Stimulated activated CD8-positive, alpha-beta memory T cell treated with anti-CD3 and anti-CD28 coated beads, Interleukin-4, amount 100 ng/mL, for 4 hours (primary cell): ENCODE measurements around the gene NLRC5.
"Not testable (repeated sequence)": the region's sequence is repeated elsewhere in the genome, so short reads cannot be mapped to it uniquely, and the experiment has no call there.

Experiments
- DNase-seq, 2 donors: peaks; one replicate each; pipeline ENCODE4 v3.0.0-alpha.2; 2020; ENCODE audit warnings: low read depth in 2 of 2, low spot score in 1 of 2

NLRC5 gene

DNA sequence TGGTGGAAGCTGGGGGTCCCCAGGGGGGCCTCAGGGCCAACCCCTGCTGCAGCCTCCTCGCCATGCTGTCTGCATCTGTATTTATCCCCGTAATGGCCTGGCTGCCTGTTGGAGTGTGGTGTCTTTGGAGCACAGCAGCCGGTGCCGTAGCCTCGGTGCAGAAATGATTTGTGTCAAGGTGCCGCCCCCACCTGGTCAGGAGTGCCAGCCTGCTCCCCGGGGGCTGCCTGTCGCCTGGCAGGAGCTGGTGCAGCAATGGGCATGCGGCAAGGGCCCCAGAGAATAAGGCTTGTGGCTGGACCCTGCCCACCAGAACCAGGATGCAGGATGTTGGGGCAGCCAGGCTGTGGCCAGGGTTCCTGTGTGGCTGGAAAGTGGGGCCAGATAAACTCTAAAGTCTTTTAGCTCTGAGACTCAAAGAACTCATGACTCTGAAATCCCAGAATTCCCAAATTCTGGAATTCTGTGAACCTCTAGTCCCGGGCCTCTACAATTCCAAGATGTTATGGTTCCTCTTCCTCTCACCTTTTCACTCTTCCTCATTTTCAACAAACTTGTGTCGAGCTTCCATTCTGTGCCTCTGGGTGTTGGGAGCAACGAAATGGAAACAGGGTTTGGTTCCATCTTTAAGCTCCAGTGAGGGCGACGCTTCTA, 109.0 kb downstream of the NLRC5 start:
- DNase-seq = no peak

DNA sequence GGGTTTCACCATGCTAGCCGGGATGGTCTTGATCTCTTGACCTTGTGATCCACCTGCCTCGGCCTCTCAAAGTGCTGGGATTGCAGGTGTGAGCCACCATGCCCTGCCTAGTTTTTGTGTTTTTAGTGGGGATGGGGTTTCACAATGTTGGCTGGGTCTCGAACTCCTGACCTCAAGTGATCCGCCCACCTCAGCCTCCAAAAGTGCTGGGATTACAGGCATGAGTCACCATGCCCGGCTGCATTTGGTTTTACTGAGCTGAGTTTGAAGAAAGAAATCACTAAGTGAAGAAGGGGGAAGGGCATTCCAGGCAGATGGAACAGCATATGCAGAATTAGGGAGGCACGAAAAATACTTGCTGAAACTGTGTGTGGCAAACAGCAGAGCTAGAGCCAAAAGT, 110.6 kb downstream of the NLRC5 start:
- DNase-seq = not testable (repeated sequence)

DNA sequence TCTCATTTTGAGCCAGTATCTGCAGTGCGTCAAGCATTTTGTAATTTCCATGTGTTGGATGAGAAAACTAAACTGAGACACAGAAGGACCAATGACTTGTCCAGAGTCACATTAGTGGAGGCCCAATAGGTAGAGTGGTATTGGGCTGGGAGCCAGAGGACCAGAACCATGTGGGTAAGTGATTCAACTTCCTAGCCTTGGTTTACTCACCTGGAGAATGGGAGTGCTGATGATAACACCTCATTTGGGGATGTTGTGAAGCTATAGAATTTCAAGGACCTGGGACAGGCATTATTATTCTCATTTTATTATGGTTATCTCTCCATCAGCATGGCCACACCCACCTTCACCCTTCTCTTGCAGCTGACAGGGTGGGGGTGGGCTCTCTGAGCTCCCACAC, 111.1 kb downstream of the NLRC5 start:
- no peak for DNase-seq

DNA sequence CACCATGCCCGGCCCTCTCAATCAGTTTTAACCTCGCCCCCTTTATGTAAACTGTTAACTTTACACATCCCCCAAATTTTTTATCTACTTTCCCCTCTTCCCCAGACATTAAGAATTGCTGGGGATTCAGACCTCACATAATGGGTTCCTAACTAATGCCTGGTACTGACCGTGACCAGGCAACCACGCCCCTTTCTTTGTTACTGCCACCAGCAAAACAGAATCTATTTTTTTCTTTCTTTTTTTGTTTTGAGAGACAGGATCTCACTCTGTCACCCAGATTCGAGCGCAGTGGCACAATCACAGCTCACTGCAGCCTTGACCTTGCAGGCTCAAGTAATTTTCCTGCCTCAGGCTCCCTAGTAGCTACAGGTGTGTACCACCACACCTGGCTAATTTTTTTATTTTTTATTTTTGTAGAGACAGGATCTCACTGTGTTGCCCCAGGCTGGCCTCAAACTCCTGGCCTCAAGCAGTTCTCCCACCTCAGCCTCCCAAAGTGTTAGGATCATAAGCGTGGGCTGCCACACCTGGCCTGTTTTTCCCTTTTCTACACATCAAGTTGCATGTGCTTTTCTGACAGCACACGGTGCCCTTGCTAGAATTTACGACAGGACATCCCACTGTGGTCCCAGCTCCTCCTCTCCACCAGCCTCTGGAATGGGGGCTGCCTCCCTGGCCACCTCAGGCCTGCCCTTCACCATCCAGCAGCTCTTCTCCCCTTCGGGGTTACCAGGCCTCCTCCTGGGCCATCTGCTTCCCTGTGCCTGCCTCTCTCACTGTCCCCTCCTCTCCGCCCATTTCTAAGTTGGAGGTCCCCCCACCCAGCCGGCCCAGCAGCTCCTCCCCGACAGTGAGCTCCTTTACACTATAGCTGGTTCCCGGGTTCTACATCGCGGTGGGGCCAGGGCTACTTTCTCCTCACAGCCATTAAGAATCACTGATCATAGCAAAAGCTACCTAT, 113.8 kb downstream of the NLRC5 start:
- no peak for DNase-seq

DNA sequence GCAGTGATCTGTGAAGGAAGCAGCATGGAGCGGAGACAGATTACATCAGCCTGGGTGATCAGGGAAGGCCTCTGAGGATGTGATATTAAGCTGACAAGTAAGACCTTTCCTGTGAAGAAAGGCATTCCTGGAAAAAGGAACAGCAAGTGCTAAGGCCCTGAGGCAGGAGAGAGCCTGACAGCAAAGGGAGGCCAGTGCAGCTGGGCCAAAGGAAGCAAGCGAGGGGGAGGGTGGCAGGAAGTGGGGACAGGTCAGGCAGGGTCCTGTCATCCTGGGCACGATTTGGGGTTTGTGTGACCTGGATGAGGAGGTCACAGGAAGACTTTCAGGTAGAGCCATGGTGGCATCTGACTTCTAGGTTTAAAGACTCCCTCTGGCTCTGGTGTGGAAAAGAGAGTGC, 115.3 kb downstream of the NLRC5 start:
- no peak for DNase-seq

DNA sequence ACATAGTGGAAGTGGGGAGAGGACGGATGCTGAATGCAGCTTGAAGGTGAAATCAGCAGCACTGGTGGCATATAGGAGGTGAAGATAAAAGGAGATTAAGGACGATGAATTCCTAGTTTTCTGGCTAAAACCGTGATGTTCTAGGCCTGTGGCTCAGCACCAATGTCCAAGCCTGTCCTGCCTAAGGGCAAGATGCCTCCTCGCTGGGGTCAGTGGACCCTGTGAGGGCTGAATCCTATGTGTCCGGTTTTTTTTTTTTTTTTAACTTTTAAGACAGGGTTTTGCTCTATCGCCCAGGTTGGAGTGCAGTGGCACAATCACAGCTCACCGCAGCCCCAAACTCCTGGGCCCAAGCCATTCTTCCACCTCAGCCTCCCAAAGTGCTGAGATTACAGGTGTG, 115.8 kb downstream of the NLRC5 start:
- no peak for DNase-seq

DNA sequence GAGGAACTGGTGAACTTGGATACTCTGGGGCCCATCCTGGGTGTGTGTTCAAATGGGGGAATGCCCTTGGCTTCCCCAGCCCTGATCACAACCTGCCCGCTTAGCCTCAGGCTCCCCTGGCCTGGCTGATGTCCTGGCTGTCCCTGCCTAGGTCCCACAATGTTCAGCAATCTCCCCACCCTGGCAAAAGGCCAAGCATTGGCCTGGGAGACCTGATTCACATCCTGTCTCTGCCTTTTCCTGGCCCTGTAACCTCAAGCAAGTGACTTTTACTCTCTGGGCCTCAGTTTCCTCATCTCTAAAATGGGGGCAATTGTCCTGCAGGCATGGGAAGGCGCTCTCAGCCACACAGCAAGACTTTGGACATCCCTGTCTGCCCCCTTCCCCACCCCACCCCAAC, 117.4 kb downstream of the NLRC5 start:
- DNase-seq = no peak

DNA sequence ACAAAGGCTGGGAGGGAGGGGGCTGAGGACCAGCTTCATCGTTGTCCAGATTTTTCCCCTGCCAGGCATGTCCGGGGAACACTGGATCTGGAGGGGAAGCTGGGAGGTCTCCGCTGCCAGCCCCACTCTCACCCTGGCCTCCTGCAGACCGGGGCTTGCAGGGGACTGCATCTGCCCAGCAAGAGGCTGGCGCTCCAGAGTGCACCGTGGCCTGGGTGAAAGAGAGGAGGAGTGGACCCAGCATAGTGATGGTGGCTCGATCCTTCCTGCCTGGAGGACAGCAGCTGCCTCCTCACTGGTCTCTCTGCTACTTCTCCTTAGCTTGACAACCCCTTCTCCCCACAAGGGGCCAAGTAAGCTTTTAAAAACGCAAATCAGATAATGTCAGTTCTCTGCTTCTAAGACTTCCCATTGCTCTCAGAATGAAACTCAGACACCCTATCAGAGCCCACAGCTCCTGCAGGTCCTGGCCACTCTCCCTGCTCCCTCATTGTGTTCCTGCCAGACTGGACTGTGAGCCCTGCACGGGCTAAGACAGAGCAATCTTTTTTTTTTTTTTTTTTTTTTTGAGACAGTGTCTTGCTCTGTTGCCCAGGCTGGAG, 118.1 kb downstream of the NLRC5 start:
- no peak for DNase-seq

DNA sequence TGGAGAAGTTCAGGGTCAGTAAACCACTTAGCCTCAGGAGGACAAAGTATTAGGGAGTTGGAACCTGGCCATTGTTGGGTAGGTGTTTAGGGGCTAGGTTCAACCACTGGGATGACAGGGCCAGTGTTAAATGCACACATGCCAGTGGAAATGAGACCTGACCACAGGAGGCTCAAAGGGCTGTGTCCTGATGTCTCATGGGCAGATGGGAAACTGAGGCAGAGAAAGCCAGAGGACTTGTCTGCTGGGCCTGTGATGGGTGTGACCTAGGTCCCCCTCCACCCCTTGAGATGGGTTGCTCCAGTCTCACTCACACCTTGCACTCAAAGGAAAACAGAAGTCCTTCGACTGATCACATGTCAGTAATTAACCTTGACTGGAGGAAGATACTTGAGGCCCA, 119.1 kb downstream of the NLRC5 start:
- no peak for DNase-seq

DNA sequence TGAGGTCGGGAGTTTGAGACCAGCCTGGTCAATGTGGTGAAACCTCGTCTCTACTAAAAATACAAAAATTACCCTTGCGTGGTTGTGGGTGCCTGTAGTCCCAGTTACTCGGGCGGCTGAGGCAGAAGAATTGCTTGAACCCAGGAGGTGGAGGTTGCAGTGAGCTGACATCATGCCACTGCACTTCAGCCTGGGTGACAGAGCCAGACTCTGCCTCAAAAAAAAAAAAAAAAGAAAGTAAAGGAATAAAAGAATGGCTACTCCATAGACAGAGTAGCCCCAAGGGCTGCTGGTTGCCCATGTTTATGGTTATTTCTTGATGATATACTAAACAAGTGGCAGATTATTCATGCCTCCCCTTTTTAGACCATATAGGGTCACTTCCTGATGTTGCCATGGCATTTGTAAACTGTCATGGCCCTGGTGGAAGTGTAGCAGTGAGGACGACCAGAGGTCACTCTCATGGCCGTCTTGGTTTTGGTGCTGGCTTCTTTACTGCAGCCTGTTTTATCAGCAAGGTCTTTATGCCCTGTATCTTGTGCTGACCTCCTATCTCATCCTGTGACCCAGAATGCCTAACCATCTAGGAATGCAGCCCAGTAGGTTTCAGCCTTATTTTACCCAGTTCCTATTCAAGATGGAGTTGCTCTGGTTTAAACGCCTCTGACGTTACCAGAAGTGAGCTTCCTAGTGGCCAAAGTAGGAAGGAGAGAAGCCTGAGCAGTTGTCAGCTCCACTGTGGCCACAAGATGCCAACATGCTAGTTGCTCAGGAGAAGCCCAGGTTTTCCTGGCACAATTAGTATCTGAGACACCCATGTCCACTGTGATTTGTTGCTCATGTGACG, 120.1 kb downstream of the NLRC5 start:
- not testable (repeated sequence) for DNase-seq

DNA sequence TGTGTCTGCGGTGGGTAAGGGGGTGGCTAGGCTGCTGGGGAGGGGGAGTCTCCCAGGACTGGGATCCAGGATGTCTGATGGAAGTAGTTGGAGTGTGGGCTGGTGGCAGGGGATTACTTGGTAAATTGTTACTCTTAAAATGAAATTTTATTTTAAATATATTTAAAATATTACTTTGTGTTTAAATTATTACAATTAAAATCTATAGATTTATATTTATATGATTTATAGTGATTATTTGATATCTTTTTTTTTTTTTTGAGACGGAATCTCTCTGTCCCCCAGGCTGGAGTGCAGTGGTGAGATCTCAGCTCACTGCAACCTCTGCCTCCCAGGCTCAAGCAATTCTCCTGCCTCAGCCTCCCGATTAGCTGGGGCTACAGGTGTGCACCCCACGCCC, 121.6 kb downstream of the NLRC5 start:
- no peak for DNase-seq

DNA sequence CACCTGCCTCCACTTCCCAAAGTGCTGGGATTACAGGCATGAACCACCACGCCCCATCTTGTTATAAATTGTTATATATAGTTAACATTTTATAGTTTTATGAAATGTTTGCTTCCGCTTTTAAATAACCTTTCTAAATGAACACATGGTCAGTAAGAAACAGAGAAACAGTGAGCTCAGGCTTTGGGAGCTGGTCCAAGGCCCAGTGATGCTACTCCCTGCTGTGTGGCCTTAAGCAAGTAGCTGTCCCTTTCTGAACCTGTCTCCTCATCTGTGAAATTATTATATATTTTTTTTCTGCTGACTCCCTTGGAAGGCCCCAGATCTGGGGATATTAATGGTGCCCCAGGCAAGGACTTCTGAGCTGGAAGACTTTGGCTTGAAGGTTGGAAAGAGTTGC, 122.1 kb downstream of the NLRC5 start:
- no peak for DNase-seq

DNA sequence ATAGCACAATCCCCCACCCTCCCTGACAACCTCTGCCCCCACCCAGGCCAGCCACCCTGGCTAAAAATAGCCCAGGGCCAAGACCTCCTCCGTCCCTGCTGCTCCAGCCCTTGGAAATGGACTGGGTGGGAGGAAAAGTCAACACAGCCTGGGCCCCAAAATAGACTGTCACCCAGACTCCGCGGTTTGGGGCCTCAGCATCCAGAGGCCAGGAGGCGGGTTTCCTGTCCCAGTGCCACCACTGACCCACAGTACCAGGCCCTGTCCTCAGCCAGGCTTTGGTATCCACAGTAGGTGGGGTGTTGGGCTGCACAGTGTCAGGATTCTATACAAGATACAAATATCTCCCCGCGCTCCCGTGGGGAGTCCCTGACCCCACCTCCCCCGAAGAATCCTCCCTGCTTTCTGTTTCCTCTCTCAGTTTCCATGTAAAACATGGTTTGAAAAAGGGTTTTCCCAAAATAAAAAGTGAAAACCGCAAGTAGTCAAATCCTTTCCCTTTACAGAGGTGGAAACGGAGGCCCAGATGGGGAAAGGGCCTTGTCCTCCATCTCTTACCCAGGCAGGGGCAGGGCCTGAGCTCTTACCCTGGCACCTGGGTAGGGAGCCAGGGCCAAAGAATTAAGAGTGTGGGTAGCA, 123.2 kb downstream of the NLRC5 start:
- DNase-seq = no peak

DNA sequence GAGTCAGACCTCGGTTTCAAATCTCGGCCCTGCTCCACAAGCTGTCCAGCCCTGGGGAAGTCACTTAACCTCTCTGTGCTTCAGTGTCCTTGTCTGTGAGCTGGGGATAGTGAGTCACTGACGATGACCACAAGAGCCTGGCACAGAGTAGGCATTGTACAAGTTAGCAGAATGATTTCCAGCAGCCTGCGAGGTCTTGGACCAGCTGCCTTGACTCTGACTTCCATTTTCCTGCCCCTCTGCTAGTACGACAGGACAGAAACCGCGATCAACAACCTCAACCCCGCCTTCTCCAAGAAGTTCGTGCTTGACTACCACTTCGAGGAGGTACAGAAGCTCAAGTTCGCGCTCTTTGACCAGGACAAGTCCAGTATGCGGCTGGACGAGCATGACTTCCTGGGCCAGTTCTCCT, 123.7 kb downstream of the NLRC5 start:
- no peak for DNase-seq

DNA sequence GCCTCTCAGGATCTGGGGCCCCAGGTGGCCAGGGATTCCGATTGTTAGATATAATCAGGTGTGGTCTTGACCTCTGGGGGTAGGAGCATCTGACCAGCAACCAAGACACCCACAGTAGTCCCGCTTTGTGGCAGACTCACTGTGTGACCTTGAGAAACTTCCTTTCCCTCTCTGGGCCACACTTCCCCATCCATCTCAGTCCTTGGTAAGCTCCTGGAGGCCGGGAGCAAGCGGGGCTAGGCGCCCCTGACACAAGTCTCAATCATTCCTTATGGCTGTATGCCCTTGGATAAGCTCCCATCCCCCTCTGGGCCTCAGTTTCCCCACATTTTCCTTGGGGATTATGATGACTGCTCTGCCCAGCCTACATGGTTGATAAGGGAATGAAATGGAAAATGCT, 124.3 kb downstream of the NLRC5 start:
- DNase-seq = no peak

DNA sequence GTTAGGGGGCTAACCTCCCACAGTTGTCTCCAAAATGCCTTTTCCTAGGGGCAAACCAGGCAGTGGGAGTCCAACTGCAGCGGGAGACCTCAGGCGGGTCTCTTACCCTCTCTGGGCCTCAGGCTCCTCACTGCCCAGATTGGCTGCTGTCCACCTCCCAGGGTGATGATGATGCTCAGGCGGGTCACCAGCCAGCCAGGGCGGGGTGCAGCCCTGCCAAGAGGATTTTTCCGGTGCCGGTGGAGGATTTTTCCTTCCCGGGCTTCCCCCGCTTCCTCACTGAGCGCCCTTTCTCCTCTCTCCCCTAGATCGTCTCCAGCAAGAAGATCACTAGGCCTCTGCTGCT, 125.8 kb downstream of the NLRC5 start:
- DNase-seq = no peak

DNA sequence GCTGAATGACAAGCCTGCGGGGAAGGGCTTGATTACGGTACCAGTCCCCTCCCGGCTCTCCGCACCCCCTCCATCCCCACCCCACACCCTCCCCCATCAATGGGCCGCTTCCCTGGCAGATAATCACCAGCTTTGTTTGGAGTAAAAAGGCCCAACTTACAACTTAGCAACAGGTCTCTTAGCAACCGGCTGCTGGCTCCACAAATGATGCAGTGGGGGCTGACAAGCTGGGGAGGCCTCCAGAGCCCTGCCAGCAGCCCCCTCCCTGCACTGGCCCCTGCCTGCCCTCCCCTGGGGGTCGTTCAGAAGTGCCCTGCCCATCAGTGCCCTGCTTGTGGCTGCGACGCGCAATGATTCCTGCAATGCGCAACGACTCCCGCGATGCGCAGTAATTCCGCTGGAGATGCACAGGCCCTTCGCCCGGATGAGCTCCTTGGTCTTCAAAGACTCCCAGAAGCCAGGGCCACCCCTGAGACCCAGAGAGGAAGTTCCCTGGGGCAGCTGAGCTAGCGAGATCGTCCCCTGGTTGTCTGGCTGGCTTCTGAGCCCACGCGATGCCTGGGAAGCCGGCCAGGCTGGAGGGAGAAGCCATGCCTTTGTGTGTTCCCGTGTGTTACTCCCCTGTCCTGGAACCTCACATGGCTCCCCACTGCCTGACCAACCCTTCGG, 126.3 kb downstream of the NLRC5 start:
- DNase-seq = no peak

DNA sequence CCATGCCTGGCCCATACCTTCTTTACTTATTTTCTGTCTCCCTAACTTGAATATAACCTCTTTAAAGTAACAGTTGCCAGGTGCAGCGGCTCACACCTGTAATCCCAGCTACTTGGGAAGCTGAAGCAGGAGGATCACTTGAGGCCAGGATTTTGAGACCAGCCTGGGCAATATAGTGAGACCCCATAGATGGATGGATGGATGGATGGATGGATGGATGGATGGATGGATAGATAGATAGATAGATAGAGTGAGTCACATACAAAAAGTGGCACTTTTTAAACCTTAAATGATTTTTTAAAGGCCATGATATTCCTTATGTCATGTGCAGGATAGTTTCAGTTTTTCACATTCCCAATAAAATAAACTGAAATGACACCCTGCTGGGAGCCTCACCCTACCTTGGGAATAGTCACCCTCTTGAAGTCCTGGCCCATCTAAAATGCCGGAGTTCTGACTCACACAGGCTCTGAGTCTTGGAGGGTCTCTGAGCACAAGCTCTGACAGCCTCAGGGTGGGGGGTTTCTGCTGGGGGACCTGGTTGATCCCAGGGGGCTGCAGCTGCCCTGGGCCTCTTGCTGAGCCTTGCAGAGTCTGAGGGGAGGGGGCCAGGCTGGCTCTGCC, 129.2 kb downstream of the NLRC5 start:
- DNase-seq = no peak

DNA sequence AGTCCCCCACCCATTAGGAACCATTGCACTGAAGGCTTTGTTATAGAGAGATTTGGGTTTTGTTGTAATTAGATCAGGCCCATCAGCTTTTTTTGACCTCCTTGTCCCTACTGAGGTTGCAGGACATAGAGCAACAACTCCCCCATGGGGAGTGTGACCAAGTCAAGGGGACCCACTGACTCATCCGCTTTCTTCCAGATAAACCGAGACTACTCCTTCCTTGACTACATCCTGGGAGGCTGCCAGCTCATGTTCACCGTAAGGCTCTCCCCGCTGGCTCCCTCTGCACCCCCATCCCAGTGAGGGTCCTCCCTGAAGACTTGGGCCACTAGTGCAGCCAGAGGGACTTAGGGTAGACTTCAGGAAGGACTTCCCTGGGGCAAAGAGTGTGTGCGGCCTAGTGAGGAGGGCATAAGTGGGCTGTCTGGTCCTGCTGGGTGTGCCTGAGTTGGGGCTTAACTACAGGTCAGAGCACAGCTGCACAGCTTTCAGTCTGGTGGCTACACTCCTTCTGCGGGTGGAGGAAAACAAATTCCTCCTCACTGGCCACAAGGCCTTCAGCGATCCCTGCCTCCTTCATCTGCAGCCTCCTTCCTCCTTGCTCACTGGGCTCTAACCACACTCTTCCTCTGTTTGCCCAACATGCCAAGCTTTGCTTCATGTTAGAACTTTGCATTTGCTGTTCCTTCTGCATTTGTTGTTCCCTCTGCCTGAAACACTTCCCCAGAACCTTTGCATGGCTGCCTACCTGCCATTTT, 134.0 kb downstream of the NLRC5 start:
- no peak for DNase-seq
